H9 (cell line): ENCODE results near the gene EPB41L4B. TPM values are rescaled to one million over a fixed set of nuclear protein-coding genes. Genes with fewer than 3 reads are reported as not detected.

ENCODE experiments used
- DNase-seq: peaks from one replicate; pipeline ENCODE4 v3.0.0-alpha.2; 2017
- H2AFZ ChIP-seq: one replicate; pipeline ENCODE4 v1.6.1; 2013; ENCODE audit warnings: mild to moderate bottlenecking, low read length, control low read depth, moderate library complexity
- H2AK5ac ChIP-seq: 2 replicates; pipeline ENCODE4 v1.6.1; 2013; ENCODE audit warnings: low read length, control low read depth, mixed read lengths; ENCODE audit not compliant: insufficient read length
- H2BK120ac ChIP-seq: one replicate; pipeline ENCODE4 v1.6.1; 2013; ENCODE audit warnings: low read depth, mild to moderate bottlenecking, low read length, control low read depth, inconsistent platforms; ENCODE audit not compliant: poor library complexity, severe bottlenecking
- H2BK12ac ChIP-seq: 2 replicates; pipeline ENCODE4 v1.6.1; 2013; ENCODE audit warnings: low read length, control low read depth, mixed read lengths, low read depth; ENCODE audit not compliant: insufficient read length
- H2BK15ac ChIP-seq: 2 replicates; pipeline ENCODE4 v1.6.1; 2013; ENCODE audit warnings: low read depth, low read length, control low read depth
- H2BK20ac ChIP-seq: one replicate; pipeline ENCODE4 v1.6.1; 2013; ENCODE audit warnings: low read depth, mild to moderate bottlenecking, low read length, control low read depth, inconsistent platforms; ENCODE audit not compliant: poor library complexity, severe bottlenecking
- H2BK5ac ChIP-seq: 2 replicates; pipeline ENCODE4 v1.6.1; 2013; ENCODE audit warnings: low read length, control low read depth, mixed read lengths; ENCODE audit not compliant: insufficient read length
- H3K14ac ChIP-seq: 2 replicates; pipeline ENCODE4 v1.6.1; 2013; ENCODE audit warnings: low read length, control low read depth; ENCODE audit not compliant: insufficient read depth
- H3K18ac ChIP-seq: 2 replicates; pipeline ENCODE4 v1.6.1; 2013; ENCODE audit warnings: low read depth, mild to moderate bottlenecking, mixed read lengths, low read length, control low read depth; ENCODE audit not compliant: insufficient read length
- H3K23ac ChIP-seq: 2 replicates; pipeline ENCODE4 v1.6.1; 2013; ENCODE audit warnings: low read length, control low read depth, mixed read lengths, low read depth; ENCODE audit not compliant: insufficient read length
- H3K23me2 ChIP-seq: 2 replicates; pipeline ENCODE4 v1.6.1; 2013; ENCODE audit warnings: low read depth, mild to moderate bottlenecking, mixed read lengths, low read length, control low read depth; ENCODE audit not compliant: insufficient read length, poor library complexity, severe bottlenecking
- H3K27ac ChIP-seq: 2 replicates; pipeline ENCODE4 v1.5.1; 2013; ENCODE audit warnings: low read length, control low read depth, mixed read lengths, low read depth; ENCODE audit not compliant: insufficient read length
- H3K27me3 ChIP-seq: 2 replicates; pipeline ENCODE4 v1.6.1; 2013; ENCODE audit warnings: low read length, control low read depth, inconsistent platforms; ENCODE audit not compliant: insufficient read depth
- H3K4ac ChIP-seq: 2 replicates; pipeline ENCODE4 v1.6.1; 2013; ENCODE audit warnings: low read depth, mild to moderate bottlenecking, control low read depth, inconsistent platforms, low read length, moderate library complexity
- H3K4me1 ChIP-seq: 2 replicates; pipeline ENCODE4 v1.6.1; 2013; ENCODE audit warnings: low read length, control low read depth, inconsistent platforms; ENCODE audit not compliant: insufficient read depth
- H3K4me2 ChIP-seq: 2 replicates; pipeline ENCODE4 v1.6.1; 2013; ENCODE audit warnings: low read length, control low read depth, mixed read lengths; ENCODE audit not compliant: insufficient read length, insufficient read depth
- H3K56ac ChIP-seq: 2 replicates; pipeline ENCODE4 v1.6.1; 2013; ENCODE audit warnings: low read depth, mild to moderate bottlenecking, mixed read lengths, low read length, control low read depth; ENCODE audit not compliant: insufficient read length
- H3K79me1 ChIP-seq: 2 replicates; pipeline ENCODE4 v1.6.1; 2013; ENCODE audit warnings: low read depth, mild to moderate bottlenecking, moderate library complexity, low read length, control low read depth, inconsistent platforms; ENCODE audit not compliant: insufficient read depth, poor library complexity, severe bottlenecking
- H3K79me2 ChIP-seq: 2 replicates; pipeline ENCODE4 v1.6.1; 2013; ENCODE audit warnings: low read length, control low read depth, inconsistent platforms; ENCODE audit not compliant: insufficient read depth
- H3K9ac ChIP-seq: 2 replicates; pipeline ENCODE4 v1.6.1; 2013; ENCODE audit warnings: low read length, control low read depth, mixed read lengths; ENCODE audit not compliant: insufficient read length; ENCODE audit errors: extremely low read depth
- H3K9me3 ChIP-seq: one replicate; pipeline ENCODE4 v1.6.1; 2013; ENCODE audit warnings: low read depth, low read length, inconsistent platforms; ENCODE audit not compliant: control insufficient read depth
- H3T11ph ChIP-seq: one replicate; pipeline ENCODE4 v1.6.1; 2013; ENCODE audit warnings: mild to moderate bottlenecking, low read length, control low read depth, inconsistent platforms
- H4K20me1 ChIP-seq: one replicate; pipeline ENCODE4 v1.6.1; 2013; ENCODE audit not compliant: control insufficient read depth, insufficient read length, insufficient read depth
- H4K5ac ChIP-seq: 2 replicates; pipeline ENCODE4 v1.6.1; 2013; ENCODE audit warnings: low read depth, mild to moderate bottlenecking, mixed read lengths, low read length, control low read depth; ENCODE audit not compliant: insufficient read length
- H4K8ac ChIP-seq: replicated peaks from 2 replicates; pipeline ENCODE4 v1.6.1; 2013; ENCODE audit warnings: low read length, control low read depth, mixed read lengths, low read depth; ENCODE audit not compliant: insufficient read length
- H4K91ac ChIP-seq: 2 replicates; pipeline ENCODE4 v1.6.1; 2013; ENCODE audit warnings: low read depth, mild to moderate bottlenecking, moderate library complexity, mixed read lengths, low read length, control low read depth; ENCODE audit not compliant: insufficient read length
- H3K27ac Mint-ChIP-seq, 3 experiments: 2 replicates in 2 of 3; 3 replicates in 1 of 3; pipeline ENCODE4 v1.8.0; 2020 to 2021; ENCODE audit warnings: mixed read lengths in 3 of 3, mild to moderate bottlenecking in 1 of 3, moderate library complexity in 1 of 3
- H3K27me3 Mint-ChIP-seq: 2 replicates; pipeline ENCODE4 v1.8.0; 2021; ENCODE audit warnings: low read depth, mild to moderate bottlenecking, moderate library complexity, mixed read lengths
- H3K36me3 Mint-ChIP-seq, 3 experiments: 2 replicates in 2 of 3; 3 replicates in 1 of 3; pipeline ENCODE4 v1.8.0; 2020 to 2021; ENCODE audit warnings: low read depth in 3 of 3, mixed read lengths in 3 of 3; ENCODE audit not compliant: insufficient read depth in 1 of 3
- H3K4me1 Mint-ChIP-seq, 2 experiments: 2 replicates each; pipeline ENCODE4 v1.8.0; 2020; ENCODE audit warnings: mixed read lengths in 2 of 2
- H3K4me3 Mint-ChIP-seq, 2 experiments: 2 replicates in 1 of 2; 3 replicates in 1 of 2; pipeline ENCODE4 v1.8.0; 2020 to 2021; ENCODE audit warnings: mild to moderate bottlenecking in 2 of 2, mixed read lengths in 2 of 2, moderate library complexity in 1 of 2
- H3K9me3 Mint-ChIP-seq, 2 experiments: 2 replicates in 1 of 2; 3 replicates in 1 of 2; pipeline ENCODE4 v1.8.0; 2020; ENCODE audit warnings: mild to moderate bottlenecking in 2 of 2, mixed read lengths in 2 of 2, moderate library complexity in 1 of 2
- CTCF ChIP-seq: fragments of 200-600 bp; sonication (generic); conservative IDR thresholded peaks from 3 replicates; pipeline ENCODE4 v1.8.0; 2021; ENCODE audit warnings: antibody characterized with exemption, mild to moderate bottlenecking
- WGBS: extraction: QIAGEN DNeasy Blood & Tissue Kit; methylation state at CpG from one replicate; pipeline ENCODE4 v1.1.7; 2013; ENCODE audit warnings: missing lambda C conversion rate, low lambda C conversion rate, mixed read lengths; ENCODE audit not compliant: insufficient read length; ENCODE audit errors: extremely low coverage; 5-methylcytosine and 5-hydroxymethylcytosine counted together
- total RNA-seq: library from RNA; stranded (reverse); gene quantifications from 2 replicates; pipeline ENCODE4 v1.2.1, GENCODE V29; 2021

The EPB41L4B gene
- total RNA-seq, 1 experiment from 2014 or later = 18.9 TPM

DNA sequence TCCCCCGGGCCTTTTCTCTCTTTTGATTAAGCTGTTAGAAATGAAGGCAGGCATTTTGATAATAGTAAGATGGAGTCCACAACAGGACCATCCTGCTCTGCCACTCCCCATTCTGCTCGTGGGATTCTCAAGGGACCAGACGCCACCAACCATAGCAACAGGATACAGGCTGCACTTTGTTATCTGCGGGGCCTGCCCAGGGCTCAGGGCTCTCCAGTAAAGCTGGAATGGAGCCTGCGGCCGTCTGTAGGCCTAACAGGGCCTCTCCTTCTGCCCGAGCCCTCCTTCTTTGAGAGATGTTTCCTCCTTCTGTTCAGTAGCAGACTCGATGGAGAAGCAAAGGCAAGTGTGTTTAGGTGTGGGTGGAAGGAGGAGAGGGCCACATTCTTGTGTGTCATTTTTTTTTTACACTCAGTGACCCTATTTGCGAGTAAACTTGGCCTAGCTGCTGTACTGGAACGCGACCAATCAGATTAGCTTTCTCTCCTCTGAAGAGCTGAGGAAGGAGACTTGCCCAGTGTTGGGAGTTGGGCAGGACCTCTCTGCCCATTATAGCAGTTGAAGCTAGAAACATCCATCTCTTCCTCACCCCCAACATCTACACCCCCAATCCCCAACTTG is 8.9 kb upstream of the EPB41L4B start:
- no peak overlapping the region for H2AFZ ChIP-seq
- no peak overlapping the region for H3K27ac ChIP-seq
- H3K79me2 ChIP-seq = no peaks in the 10 kb centered on the region
- H3K27me3 Mint-ChIP-seq = no peaks in the 10 kb centered on the region
- H3K18ac ChIP-seq = no peak overlapping the region
- H3K14ac ChIP-seq = no peak overlapping the region; the same call in 1 of the 2 replicates
- peaks cover 17 to 20% of the 10 kb centered on the region in 2 experiments for H3K4me1 Mint-ChIP-seq
- no peak for TF ChIP-seq CTCF
- H3K56ac ChIP-seq = no peak overlapping the region
- no peak for DNase-seq
- H3K4me1 ChIP-seq = no peaks in the 10 kb centered on the region; the same call in 1 of the 2 replicates
- no peak overlapping the region for H3T11ph ChIP-seq
- no peak overlapping the region for H2BK120ac ChIP-seq
- H4K5ac ChIP-seq = no peak overlapping the region
- H3K9me3 ChIP-seq = no peaks in the 10 kb centered on the region
- H4K8ac ChIP-seq = no peak overlapping the region
- H3K4me3 Mint-ChIP-seq = no peak overlapping the region
- no peak overlapping the region for H2BK5ac ChIP-seq
- no peaks in the 10 kb centered on the region for H3K36me3 Mint-ChIP-seq
- no peak overlapping the region for H2BK20ac ChIP-seq
- H3K23me2 ChIP-seq = no peaks in the 10 kb centered on the region
- H2BK15ac ChIP-seq = no peak overlapping the region
- WGBS = no CpG with 5 or more reads among the region's 11 CpGs
- H4K91ac ChIP-seq = no peak overlapping the region
- H4K20me1 ChIP-seq = no peaks in the 10 kb centered on the region
- H3K27ac Mint-ChIP-seq = peak overlapping the region in 1 of 3 experiments; percentile 70; a peak in 3 of 7 replicates
- H3K9ac ChIP-seq = no peak overlapping the region
- H3K4me2 ChIP-seq = no peak overlapping the region
- H3K4ac ChIP-seq = no peak overlapping the region
- H3K79me1 ChIP-seq = no peaks in the 10 kb centered on the region
- no peaks in the 10 kb centered on the region for H3K27me3 ChIP-seq
- no peaks in the 10 kb centered on the region for H3K9me3 Mint-ChIP-seq
- H2BK12ac ChIP-seq = no peak overlapping the region
- H2AK5ac ChIP-seq = no peak overlapping the region
- H3K23ac ChIP-seq = no peak overlapping the region
